ENCODE results near the gene USP31.

DNA sequence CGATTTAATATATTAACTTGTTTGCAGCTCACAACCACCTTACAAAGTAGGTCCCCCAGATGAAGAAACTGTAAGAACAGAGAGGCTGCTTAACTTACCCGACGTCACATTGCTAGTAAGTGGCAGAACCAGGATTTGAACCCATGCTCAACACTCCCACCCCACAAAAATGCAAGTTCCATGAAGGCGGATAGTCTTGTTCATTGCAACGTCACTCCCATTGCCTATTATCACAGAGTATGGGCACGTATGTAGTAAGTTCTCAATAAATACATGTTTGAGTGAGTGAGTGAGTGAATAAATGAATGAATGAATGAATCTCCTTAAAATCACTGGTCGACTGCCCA lies 1.1 kb downstream of the USP31 start:
- TF ChIP-seq, protein P1, sequence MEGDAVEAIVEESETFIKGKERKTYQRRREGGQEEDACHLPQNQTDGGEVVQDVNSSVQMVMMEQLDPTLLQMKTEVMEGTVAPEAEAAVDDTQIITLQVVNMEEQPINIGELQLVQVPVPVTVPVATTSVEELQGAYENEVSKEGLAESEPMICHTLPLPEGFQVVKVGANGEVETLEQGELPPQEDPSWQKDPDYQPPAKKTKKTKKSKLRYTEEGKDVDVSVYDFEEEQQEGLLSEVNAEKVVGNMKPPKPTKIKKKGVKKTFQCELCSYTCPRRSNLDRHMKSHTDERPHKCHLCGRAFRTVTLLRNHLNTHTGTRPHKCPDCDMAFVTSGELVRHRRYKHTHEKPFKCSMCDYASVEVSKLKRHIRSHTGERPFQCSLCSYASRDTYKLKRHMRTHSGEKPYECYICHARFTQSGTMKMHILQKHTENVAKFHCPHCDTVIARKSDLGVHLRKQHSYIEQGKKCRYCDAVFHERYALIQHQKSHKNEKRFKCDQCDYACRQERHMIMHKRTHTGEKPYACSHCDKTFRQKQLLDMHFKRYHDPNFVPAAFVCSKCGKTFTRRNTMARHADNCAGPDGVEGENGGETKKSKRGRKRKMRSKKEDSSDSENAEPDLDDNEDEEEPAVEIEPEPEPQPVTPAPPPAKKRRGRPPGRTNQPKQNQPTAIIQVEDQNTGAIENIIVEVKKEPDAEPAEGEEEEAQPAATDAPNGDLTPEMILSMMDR (IDR thresholded peaks at IDR 0.05): no peak
- TF ChIP-seq POLR2A (IDR thresholded peaks at IDR 0.05): no peak
